HCT116 (cell line): Measurements from ENCODE around the gene GCNT4. TPM values are rescaled to one million over a fixed set of nuclear protein-coding genes. Genes with fewer than 3 reads are reported as not detected.

ENCODE experiments used
- ATAC-seq: fragments of 200-7000 bp; cut with Tn5 transposase; 2 replicates; pipeline ENCODE4 v1.9.1; 2020; ENCODE audit warnings: mild to moderate bottlenecking, moderate library complexity
- BruUV-seq: library from RNA; stranded (reverse); fragments of 400-500 nt; replicated peaks from 2 replicates; lab custom pipeline; 2021; lab: Mats Ljungman, UMichigan
- CTCF ChIA-PET: fragments of 300-600 bp; sonication (Branson Sonifier 250); formaldehyde crosslinking; loops from one replicate; lab custom pipeline; 2021; ENCODE audit warnings: antibody characterized with exemption; lab: Charles Lee
- POLR2A ChIA-PET: fragments of 300-600, 350-600 bp; sonication (Branson Sonifier 250); formaldehyde crosslinking; loops from one replicate; lab custom pipeline; 2021; ENCODE audit warnings: antibody characterized with exemption; lab: Charles Lee
- RAD21 ChIA-PET, 2 experiments: fragments of 300-600 bp; sonication (Branson Sonifier 250); formaldehyde crosslinking; loops; one replicate each; lab custom pipeline; 2023; ENCODE audit warnings: low total read pairs in 2 of 2; ENCODE audit not compliant: uncharacterized antibody in 2 of 2, unreplicated experiment in 2 of 2, low non-redundant PET in 1 of 2; lab: Charles Lee
- DNase-seq: peaks from one replicate; pipeline ENCODE4 v3.0.0-alpha.2; 2010; ENCODE audit warnings: low read depth, low spot score
- H2AFZ ChIP-seq: fragments of 200-600 bp; shearing (Covaris generic), sonication (generic); 2 replicates; pipeline ENCODE4 v1.6.1; 2017; ENCODE audit warnings: low read depth, mixed run types, mixed read lengths, antibody characterized with exemption, low read length; ENCODE audit not compliant: poor library complexity, severe bottlenecking
- H3K27ac ChIP-seq: 2 replicates; pipeline ENCODE4 v1.5.1; 2012; ENCODE audit warnings: low read depth, low read length
- H3K27me3 ChIP-seq: fragments of 200-600 bp; sonication (generic); 2 replicates; pipeline ENCODE4 v1.6.1; 2016; ENCODE audit warnings: mixed run types, low read length, mixed read lengths; ENCODE audit not compliant: insufficient read depth
- H3K36me3 ChIP-seq, 2 experiments: fragments of 200-500 bp in 1 of 2; fragments of 200-600 bp in 1 of 2; sonication (Bioruptor generic) in 1 of 2; sonication (generic) in 1 of 2; 2 replicates each; pipeline versions ENCODE4 v1.5.1 to v1.6.1; 2014 to 2016; ENCODE audit warnings: low read length in 2 of 2, inconsistent platforms in 1 of 2, mixed read lengths in 1 of 2, mixed run types in 1 of 2; ENCODE audit not compliant: insufficient read depth in 2 of 2, control insufficient read depth in 1 of 2
- H3K4me1 ChIP-seq, 2 experiments: fragments of 200-600 bp in 1 of 2; sonication (generic) in 1 of 2; 2 replicates each; pipeline versions ENCODE4 v1.5.1 to v1.6.1; 2012 to 2017; ENCODE audit warnings: low read length in 2 of 2, inconsistent platforms in 1 of 2, mild to moderate bottlenecking in 1 of 2, mixed read lengths in 1 of 2, mixed run types in 1 of 2, moderate library complexity in 1 of 2; ENCODE audit not compliant: insufficient read depth in 2 of 2, control insufficient read depth in 1 of 2
- H3K4me2 ChIP-seq: fragments of 200-600 bp; sonication (generic); 2 replicates; pipeline ENCODE4 v1.6.1; 2017; ENCODE audit warnings: mixed run types, low read length, mixed read lengths
- H3K4me3 ChIP-seq, 2 experiments: fragments of 200-600 bp in 1 of 2; sonication (generic) in 1 of 2; replicated peaks in 1 of 2; 2 replicates each; pipeline ENCODE4 v1.5.1; 2011 to 2016; ENCODE audit warnings: low read length in 2 of 2, control low read depth in 1 of 2, low read depth in 1 of 2, mild to moderate bottlenecking in 1 of 2, mixed read lengths in 1 of 2, mixed run types in 1 of 2
- H3K79me2 ChIP-seq: fragments of 200-600 bp; sonication (generic); 2 replicates; pipeline ENCODE4 v1.6.1; 2017; ENCODE audit warnings: mild to moderate bottlenecking, mixed run types, low read length, moderate library complexity, mixed read lengths; ENCODE audit not compliant: insufficient read depth
- H3K9ac ChIP-seq: fragments of 200-600 bp; sonication (generic); 2 replicates; pipeline ENCODE4 v1.6.1; 2016; ENCODE audit warnings: low read length, mixed read lengths
- H3K9me2 ChIP-seq: fragments of 200-600 bp; sonication (generic), shearing (Covaris generic); 2 replicates; pipeline ENCODE4 v1.6.1; 2017; ENCODE audit warnings: mixed run types, mild to moderate bottlenecking, moderate library complexity; ENCODE audit not compliant: insufficient read depth
- H3K9me3 ChIP-seq, 2 experiments: fragments of 200-500 bp in 1 of 2; fragments of 200-600 bp in 1 of 2; sonication (Bioruptor generic) in 1 of 2; sonication (generic) in 1 of 2; 2 replicates each; pipeline ENCODE4 v1.6.1; 2014 to 2017; ENCODE audit warnings: low read length in 2 of 2, mixed read lengths in 2 of 2, inconsistent platforms in 1 of 2, low read depth in 1 of 2, mild to moderate bottlenecking in 1 of 2, mixed run types in 1 of 2, moderate library complexity in 1 of 2; ENCODE audit not compliant: control insufficient read depth in 1 of 2, insufficient read depth in 1 of 2
- H4K20me1 ChIP-seq: fragments of 200-600 bp; sonication (generic), shearing (Covaris generic); 2 replicates; pipeline ENCODE4 v1.6.1; 2017; ENCODE audit warnings: mixed run types, mild to moderate bottlenecking, moderate library complexity; ENCODE audit not compliant: insufficient read depth
- CTCF ChIP-seq, 3 experiments: fragments of 200-600 bp in 1 of 3; sonication (generic) in 1 of 3; IDR thresholded peaks in 2 of 3; conservative IDR thresholded peaks in 1 of 3; 2 replicates each; pipeline ENCODE4 v1.5.1; 2012 to 2017; ENCODE audit warnings: low read depth in 2 of 3, low read length in 2 of 3, antibody characterized with exemption in 1 of 3, borderline replicate concordance in 1 of 3, control low read depth in 1 of 3, mild to moderate bottlenecking in 1 of 3, mixed read lengths in 1 of 3, mixed run types in 1 of 3, moderate library complexity in 1 of 3; ENCODE audit not compliant: insufficient read depth in 1 of 3
- EGR1 ChIP-seq: IDR thresholded peaks from 2 replicates; pipeline ENCODE4 v1.6.1; 2012; ENCODE audit warnings: low read depth
- EZH2 ChIP-seq: fragments of 200-600 bp; sonication (generic); IDR thresholded peaks from 2 replicates; pipeline ENCODE4 v1.6.1; 2017; ENCODE audit warnings: antibody characterized with exemption, mixed run types
- EZH2phosphoT487 ChIP-seq: fragments of 200-600 bp; IDR thresholded peaks from 2 replicates; pipeline ENCODE4 v1.6.1; 2018; ENCODE audit warnings: antibody characterized with exemption, borderline replicate concordance
- POLR2AphosphoS5 ChIP-seq: IDR thresholded peaks from 2 replicates; pipeline ENCODE4 v1.6.1; 2011; ENCODE audit warnings: mild to moderate bottlenecking, low read depth, low read length, moderate library complexity
- SRF ChIP-seq: IDR thresholded peaks from 2 replicates; pipeline ENCODE4 v1.6.1; 2012; ENCODE audit warnings: low read depth
- TCF7L2 ChIP-seq: IDR thresholded peaks from 2 replicates; pipeline ENCODE4 v1.7.0; 2011; ENCODE audit warnings: borderline replicate concordance, inconsistent platforms; ENCODE audit not compliant: insufficient read depth, insufficient read length; ENCODE audit errors: extremely low read depth
- ZBTB33 ChIP-seq: IDR thresholded peaks from 2 replicates; pipeline ENCODE4 v1.6.1; 2011; ENCODE audit warnings: mild to moderate bottlenecking, low read length, moderate library complexity; ENCODE audit not compliant: insufficient replicate concordance; ENCODE audit errors: extremely low read depth
- intact Hi-C: fragments of 100-400 bp; cut with micrococcal nuclease; formaldehyde crosslinking; loops from 2 replicates; pipeline ENCODE4 v1.10.0; 2022
- total RNA-seq: library from RNA; stranded (reverse); gene quantifications from one replicate; pipeline ENCODE4 v1.2.1, GENCODE V29; 2021; ENCODE audit not compliant: unreplicated experiment
- TF ChIP-seq, protein P1 (sequence below): IDR thresholded peaks from 2 replicates; pipeline ENCODE4 v1.6.1; 2012

GCNT4 gene
- total RNA-seq, 1 experiment from 2014 or later: 0.07 TPM

- ChIA-PET POLR2A (no interaction called here), CTCF (no interaction called here)
- no peak for ATAC-seq
These were observed 35.5 kb downstream of the GCNT4 start for GRCh38 chr5:75016896-75017295.

GRCh38 chr5:75012748-75013147 is 39.6 kb downstream of the GCNT4 start:
- intact Hi-C loops: no loop called here
- no peak for DNase-seq
- H3K4me1 ChIP-seq: no peaks in the 10 kb centered on the region
- H3K9me2 ChIP-seq: no peaks in the 10 kb centered on the region
- H3K79me2 ChIP-seq: no peaks in the 10 kb centered on the region
- H3K4me3 ChIP-seq: no peak overlapping the region
- no peaks in the 10 kb centered on the region for H3K36me3 ChIP-seq
- H3K9me3 ChIP-seq: no peaks in the 10 kb centered on the region
- H3K27me3 ChIP-seq: no peaks in the 10 kb centered on the region
- no peak overlapping the region for H2AFZ ChIP-seq
- no peaks in the 10 kb centered on the region for H4K20me1 ChIP-seq
- BruUV-seq: no TSS peak
- no peak for ATAC-seq
- H3K27ac ChIP-seq: no peak overlapping the region
- CTCF ChIA-PET: no interaction called here
- no peak overlapping the region for H3K9ac ChIP-seq
- H3K4me2 ChIP-seq: no peak overlapping the region
- TF ChIP-seq POLR2AphosphoS5 (no peak), CTCF (IDR thresholded peaks at IDR 0.05 in 2 of 3, conservative IDR thresholded peaks at IDR 0.05 in 1 of 3; ENCODE audit: borderline replicate concordance in 1 of 3, insufficient read depth in 1 of 3, low read depth in 2 of 3, low read length in 2 of 3) (no peak), EGR1 (no peak), ZBTB33 (no peak), SRF (no peak), EZH2 (no peak)
- RAD21 ChIA-PET: no interaction called here
- POLR2A ChIA-PET: no interaction called here

More at GRCh38 chr5:75016896-75017295, 35.5 kb downstream of the GCNT4 start:
- H3K9ac ChIP-seq: no peak overlapping the region
- H3K36me3 ChIP-seq: no peaks in the 10 kb centered on the region
- H3K4me1 ChIP-seq: peaks cover 3 to 7% of the 10 kb centered on the region in 2 experiments; a peak in 2 of 4 replicates
- H4K20me1 ChIP-seq: no peaks in the 10 kb centered on the region
- H3K27ac ChIP-seq: no peak overlapping the region
- DNase-seq: no peak
- intact Hi-C loops: no loop called here
- H2AFZ ChIP-seq: no peak overlapping the region
- TF ChIP-seq TCF7L2: no peak
- no peak for TF ChIP-seq EZH2
- TF ChIP-seq EZH2phosphoT487: no peak
- TF ChIP-seq, protein P1, sequence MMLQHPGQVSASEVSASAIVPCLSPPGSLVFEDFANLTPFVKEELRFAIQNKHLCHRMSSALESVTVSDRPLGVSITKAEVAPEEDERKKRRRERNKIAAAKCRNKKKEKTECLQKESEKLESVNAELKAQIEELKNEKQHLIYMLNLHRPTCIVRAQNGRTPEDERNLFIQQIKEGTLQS: no peak
- TF ChIP-seq POLR2AphosphoS5: no peak
- H3K79me2 ChIP-seq: no peaks in the 10 kb centered on the region
- no peaks in the 10 kb centered on the region for H3K9me3 ChIP-seq
- no TSS peak for BruUV-seq
- H3K4me3 ChIP-seq: no peak overlapping the region
- H3K9me2 ChIP-seq: no peaks in the 10 kb centered on the region
- no peaks in the 10 kb centered on the region for H3K27me3 ChIP-seq
- no peak overlapping the region for H3K4me2 ChIP-seq
- RAD21 ChIA-PET: no interaction called here
